ENCODE results near the gene ZDHHC6.
"Not testable (repeated sequence)": the region's sequence is repeated elsewhere in the genome, so short reads cannot be mapped to it uniquely, and the experiment has no call there.

ZDHHC6 gene

DNA sequence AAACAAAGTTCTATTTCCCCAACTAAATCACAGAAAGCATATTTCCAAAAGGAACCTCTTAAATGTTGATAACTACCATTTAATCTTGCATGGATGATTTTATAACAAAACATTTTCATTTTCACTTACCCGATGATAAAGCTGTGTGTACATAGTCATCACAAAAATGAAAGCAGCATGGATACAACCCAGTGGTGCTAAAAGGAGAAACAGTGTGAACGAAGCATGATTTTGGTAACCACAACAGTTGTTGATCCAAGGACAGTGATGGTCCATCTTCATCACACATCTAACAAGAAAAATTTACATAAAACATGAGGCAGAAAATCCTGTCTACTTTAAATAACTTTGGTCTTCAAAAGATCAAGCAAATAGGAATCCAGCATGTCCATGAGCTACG is 4.7 kb downstream of the ZDHHC6 start:
- no peak for FAIRE-seq

DNA sequence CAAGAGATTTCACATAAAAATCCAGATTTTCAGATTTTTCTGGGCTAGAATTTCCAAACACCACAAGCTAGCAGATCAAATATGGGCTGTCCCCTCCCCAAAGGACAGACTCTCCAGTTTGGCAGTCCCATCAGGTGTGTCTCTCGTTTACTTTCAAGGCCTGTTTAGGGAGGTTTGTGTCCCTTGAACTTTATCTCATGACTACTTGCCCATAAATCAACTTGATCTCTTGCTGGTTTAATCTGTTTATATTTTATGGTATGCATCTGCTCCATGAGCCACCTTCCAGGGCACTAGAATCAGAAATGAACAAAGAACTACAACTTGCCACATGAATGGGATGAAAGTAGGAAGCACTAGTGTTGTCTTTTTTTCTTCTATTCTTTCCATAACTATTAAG is 5.2 kb downstream of the ZDHHC6 start:
- no peak for FAIRE-seq

DNA sequence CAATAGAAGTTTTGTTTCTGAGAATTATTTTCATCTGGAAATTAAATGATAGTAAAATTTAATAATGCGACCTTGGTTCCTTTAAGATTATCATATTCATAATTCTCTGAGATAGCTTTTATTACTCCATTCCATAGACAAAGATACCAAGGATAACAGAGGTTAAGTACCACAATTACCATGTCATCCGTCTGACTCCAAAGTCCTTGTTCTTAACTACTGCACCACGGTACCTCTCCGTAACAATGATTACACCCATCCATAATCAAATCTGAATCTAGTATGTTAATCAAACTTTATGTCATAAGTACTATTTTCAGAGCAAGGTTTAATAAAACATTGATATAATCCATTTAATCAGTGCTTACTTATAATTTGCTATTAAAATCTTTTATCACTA is 8.4 kb downstream of the ZDHHC6 start:
- FAIRE-seq, result no peak

DNA sequence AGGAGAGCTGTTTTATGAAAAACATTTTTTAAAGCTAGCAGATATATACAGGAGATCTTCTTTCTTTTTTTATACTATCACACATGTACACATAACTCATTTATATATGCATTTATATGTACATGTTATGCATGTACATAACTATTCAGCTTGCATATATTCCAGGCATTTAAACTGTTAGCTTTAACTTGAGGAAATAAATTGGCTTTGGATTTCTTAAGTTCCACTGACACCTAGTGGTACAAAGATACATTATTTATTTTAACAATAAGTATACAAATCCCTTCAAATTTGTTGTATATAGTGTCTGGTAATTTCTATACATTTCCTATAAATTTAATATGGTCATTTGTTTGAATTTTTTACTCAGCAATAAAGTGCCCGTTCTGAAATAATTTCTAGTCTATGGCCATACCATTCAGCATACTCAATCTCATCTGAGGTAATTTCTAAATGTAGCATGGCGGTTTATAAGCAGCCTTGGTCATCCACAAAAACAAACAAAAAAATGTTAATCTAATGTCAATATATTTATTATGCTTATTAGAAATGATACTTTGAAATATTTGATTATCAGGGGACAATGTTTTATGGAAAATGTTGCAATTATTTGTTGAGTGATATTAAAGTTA is 11.6 kb downstream of the ZDHHC6 start:
- peak; percentile 92 for FAIRE-seq

DNA sequence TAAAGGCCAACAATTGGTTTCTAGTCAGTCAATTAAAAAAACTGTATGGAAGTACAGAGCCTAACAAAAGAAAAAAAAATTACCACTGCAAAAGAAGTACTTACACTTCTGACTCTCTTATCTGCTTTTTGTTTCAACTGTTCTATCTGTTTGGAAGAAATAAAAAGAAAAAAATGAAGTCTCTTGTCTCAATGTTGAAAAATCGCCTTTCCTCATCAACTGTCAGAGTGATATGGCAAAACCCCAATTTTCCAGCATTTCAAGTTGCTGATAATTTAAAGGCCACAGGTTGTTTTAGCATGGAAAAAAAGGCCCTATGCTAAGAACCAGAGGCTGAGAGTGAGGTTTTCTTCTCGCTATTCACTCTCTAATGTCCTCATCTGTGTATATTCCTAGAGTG is 13.6 kb downstream of the ZDHHC6 start:
- no peak for FAIRE-seq

DNA sequence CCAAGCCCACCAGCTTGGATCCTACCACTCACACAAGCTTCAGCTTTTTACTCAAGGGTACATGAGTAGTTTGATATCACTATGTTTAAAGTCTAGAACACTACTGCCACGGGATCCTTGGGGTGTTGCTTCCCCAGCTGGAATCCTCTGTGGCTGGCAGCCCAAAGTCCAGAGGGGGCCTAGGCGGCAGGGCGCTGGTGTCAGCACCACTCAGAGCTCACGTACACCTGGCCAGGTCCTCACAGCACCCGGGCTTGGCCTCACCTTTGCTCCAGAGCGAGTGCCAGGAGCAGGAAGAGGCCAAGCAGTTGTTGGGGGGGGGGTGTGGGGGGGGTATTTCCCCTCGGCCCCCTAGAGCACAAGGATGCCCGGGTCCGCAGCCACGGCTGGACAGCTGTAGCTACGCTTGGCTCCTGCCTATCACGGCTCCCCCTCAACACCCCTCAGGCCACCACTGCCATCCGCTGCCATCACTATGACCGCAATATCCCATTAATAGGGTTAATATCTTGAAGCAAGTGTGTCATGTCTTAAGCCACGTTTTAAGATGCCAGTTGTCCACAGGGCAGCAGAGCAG is 17.0 kb downstream of the ZDHHC6 start:
- no peak for FAIRE-seq

DNA sequence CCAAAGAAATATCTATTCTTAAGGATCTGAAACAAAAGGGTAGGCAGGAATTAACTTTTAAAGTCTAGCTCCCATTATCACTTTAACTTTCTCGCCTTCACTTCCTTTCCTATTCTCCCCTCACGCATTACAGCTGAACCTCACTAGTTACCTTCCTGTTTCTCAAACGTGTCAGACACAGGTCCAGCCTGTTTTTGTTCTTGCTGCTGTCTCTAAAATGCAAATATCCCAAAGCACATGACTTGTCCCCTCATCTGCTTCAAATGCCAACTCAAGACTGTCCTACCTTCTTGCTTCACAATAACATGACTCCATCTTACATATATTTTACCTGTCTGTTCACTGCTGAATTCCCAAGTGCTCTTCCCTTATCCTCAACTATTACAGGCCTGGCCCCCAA is 17.6 kb downstream of the ZDHHC6 start:
- FAIRE-seq, result no peak

DNA sequence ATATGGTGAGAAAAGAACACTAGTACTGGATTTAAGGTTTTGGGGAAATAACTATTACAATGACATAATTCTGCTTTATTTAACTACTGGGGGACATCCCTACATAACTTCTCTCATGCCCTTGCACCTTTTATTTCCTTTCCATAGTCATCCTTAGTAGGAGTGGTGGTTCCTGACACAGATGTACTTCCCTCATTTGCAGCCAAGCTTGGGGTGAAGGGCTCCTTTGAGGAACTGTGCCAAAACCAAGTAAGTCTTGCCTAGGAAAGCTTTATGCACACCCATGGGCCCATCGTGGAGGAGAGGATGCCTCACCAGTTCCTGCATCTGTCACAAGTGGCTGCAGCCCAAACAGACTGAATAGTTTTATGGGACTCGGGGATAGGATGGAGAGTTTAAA is 20.6 kb downstream of the ZDHHC6 start:
- FAIRE-seq, result no peak

DNA sequence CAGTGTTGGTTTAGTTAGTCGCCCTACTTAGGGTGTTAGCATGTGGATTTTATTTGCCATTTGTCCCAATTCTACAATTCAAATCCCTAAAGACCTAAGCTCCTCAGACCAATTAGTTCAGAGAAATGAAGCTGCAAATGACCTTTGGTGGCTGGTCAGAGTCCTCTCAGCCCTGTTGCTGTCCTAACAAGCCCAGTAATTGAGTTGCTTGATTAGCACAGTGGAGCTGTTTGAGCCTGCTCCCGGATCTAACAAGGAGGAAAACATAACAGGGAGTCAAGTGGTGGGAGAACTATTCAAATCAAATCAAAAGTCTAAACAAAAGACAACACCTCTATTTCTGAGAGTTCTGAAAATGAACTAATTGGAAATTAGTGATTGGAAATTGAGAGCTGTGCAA is 22.1 kb downstream of the ZDHHC6 start:
- FAIRE-seq, result no peak

DNA sequence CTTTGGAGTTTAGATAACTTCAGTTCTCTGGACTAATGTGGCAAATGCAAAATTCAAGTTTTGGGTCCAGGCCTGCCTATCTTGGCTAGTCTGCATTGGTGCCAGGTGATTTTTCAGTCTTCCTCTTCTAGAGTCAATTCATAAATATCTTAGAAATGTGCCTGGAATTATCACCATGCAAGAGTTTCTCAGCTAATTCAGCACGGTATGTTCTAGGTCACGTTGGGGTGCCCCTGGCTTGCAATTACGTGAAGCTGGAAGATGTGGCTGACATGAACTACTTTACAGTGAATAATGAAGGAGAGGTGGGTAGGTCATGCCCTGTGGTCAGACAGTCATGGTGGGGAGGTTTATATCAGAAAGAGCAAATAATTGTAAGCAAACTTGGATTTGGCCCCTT is 25.0 kb downstream of the ZDHHC6 start:
- FAIRE-seq, result no peak

DNA sequence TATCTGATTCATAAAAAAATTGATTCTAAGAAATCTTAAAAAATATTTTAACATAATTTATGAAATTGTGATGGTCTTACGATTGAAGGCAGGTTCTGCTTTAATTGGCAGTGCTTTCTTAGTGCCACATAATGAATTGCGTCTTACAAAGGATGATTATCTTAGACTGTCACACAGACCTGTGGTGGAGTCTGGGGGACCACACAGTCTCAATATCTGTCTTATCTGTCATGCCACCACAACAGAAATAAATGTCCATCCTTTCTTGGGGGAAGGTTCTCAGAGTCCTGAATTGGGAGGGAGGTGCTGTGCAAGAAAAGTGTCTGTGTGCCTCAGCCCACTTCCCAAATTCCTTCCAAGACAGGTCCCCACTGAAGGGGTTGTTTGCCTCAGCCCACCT is 34.0 kb downstream of the ZDHHC6 start:
- FAIRE-seq, result no peak

DNA sequence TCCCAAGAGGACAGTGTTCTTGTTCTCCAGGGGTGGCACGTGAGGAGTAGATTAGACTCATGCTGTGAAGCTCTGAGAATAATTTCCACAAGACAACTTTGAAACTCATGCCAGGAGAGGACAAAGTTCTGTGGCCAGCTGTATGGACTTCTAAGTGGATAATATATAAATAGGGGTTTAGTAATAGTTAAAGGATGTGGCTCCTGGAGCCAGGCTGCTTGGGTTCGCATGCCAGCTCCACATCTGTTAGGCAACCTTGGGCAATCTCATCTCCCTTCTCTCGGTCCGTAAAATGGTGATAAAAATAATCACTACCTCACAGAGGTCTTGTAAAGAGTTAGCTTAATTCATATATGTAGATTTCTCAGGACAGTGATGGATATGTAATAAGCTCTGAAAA is 37.0 kb downstream of the ZDHHC6 start:
- no peak for FAIRE-seq

DNA sequence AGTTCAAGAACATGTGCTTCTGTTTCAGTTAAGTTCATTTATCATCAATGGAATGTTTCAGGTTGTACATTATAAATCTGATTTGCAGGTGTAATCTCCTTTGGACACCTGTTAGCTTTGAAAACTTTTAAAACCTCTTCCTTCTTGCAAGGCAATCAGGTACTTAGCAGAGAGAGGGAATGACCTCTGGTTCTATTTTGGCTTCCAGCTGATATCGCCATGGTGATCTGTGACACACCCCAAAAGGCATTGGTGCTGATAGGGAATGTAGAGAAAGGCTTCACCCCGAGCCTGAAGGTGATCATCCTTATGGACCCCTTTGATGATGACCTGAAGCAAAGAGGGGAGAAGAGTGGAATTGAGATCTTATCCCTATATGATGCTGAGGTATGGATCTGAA is 37.4 kb downstream of the ZDHHC6 start:
- FAIRE-seq, result no peak

DNA sequence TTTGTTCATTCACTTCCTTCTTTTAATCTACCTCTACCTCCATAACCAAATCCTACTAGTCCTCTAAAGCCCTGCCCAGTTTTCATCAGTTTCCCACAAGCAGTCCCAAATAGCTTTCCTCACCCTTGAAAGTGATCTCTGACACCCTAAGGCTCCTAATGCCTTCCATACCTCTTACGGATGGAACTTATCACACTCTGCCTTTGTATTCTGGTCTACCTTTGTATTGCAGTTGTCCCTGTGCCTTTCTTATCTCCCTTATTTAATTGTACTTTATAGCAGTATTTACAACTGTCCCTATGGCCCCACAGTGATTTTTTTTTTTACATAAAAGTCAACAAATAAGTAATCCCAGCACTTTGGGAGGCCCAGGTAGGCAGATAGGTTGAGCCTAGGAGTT is 39.0 kb downstream of the ZDHHC6 start:
- FAIRE-seq, result no peak

DNA sequence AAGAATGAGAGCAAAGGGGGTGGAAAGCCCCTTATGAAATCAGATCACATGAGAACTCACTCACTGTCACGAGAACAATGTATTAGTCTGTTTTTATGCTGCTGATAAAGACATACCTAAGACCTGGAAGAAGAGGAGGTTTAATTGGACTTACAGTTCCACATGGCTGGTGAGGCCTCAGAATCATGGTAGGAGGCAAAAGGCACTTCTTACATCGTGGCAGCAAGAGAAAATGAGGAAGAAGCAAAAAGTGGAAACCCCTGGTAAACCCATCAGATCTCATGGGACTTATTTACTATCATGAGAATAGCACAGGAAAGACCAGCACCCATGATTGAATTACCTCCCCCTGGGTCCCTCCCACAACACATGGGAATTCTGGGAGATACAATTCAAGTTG is 39.9 kb downstream of the ZDHHC6 start:
- not testable (repeated sequence) for FAIRE-seq

DNA sequence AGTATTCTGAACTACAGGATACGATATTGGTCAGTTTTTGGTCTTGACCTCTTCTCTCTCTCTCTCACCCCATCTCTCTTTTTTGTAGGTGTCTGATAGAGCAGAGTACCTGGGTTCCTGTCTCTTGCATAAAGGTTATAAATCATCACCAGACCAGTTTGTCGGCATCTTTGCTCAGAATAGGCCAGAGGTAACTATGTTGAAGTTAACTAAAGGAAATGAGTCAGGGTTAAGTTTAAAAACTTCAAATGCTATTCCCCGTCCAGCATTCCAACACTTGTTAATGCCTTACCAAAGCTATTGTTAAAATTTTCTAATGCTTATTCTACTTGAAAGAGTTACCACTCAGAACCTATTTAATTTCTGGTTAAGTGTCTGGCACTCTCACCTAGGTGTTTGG is 42.1 kb downstream of the ZDHHC6 start:
- FAIRE-seq, result no peak

DNA sequence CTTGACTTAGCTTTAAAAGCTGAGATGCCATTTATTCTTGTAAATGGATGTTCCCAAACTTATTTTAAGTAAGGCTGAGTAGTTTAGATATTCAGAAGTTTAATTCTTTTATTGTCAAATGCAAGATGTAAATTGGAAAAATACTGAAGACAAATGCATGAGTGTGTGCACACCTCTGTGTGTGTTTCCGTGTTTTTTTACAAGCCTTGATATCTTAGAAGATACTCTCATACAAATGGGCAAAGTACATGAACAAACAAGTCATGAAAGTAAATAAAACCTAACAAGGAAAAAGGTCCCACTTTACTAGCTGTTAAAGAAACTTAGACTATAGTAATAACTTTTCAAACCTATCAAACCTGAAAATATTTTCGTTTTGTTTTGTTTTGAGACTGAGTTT is 43.8 kb downstream of the ZDHHC6 start:
- no peak for FAIRE-seq

DNA sequence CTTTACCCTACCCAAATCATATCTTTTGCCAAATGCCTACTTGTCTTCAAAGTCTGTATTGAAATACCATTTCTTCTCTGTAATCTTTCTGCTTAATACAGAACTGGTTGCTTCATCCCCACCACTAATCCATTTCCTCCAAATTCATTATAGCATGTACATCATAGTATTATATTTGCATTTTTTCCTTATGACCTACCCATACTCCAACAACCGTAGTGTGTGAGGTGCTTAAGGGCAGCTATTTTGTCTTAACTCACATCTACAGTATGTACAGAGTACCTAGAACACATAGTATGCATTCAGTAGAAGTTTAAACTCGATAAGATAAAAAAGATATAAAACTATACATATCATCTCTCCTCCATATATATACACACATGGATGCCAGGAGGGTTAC is 49.1 kb downstream of the ZDHHC6 start:
- no peak for FAIRE-seq

DNA sequence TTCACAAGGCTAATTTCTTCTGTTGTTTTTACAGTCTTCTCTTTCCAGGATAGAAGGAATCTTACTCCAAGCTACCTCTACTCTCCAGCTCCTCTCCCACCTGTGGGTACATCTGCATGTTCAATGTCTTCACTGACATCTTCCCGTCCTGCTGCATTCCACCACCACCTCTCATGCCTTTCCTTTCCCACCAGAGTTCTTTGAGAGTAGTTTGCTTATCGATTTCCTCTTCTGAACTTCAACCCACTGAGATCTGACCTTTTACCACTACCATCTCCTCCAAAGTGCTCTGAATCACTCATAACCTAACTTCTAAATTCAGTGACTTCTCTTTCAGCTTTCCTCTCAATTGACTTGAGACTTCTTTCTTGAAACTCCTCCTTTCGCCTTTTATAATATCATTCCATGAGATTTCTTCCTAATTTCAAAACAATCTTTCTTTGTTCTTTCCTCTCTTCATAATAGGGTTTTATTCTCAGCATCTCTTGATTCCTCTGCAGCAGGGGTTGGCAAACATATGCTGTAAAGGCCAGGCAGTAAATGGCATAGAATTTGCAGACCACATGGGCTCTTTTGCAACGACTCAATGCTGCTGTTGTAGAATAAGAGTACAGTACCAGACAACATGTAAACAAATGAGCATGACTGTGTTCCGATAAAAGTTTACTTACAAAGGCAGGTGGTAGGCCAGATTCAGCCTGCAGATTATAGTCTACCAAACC is 50.7 kb downstream of the ZDHHC6 start:
- FAIRE-seq, result no peak

DNA sequence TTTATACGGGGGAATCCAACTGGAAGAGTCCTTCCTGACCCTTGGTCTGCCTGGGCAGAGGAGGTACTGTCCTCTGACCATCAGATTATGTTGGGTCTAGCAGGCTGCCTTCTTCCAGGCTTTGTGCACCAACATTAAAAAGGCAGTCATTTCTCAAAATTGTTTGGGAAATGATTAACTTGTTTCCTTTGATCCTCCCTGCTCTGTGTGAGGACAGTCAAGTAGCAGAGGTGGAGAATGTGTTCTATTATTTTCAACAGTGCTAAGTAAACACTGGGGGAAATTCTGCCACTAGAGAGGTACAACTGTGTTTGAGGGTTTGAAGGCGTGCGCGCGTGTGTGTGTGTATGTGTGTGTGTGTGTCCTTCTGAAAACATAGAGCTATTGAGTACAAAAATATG is 52.2 kb downstream of the ZDHHC6 start:
- FAIRE-seq, result no peak

DNA sequence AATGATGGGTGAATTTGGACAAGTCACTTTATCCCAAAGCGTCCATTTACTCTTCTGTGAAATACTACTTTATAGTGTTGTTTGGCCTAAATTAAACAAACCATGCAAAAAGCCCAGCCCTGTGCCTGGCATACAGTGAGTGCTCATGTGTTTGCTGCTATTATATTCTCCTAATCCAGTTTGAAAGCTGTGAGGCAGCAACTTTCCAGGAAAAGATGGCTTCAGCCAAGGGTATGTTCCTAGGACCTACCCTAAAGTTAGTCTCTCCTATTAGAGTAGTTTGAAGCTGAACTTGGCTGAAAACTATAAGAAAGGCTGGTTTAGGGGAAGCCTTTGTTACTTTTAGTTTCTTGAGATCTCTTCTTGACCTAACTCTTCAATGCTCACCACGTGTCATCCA is 52.9 kb downstream of the ZDHHC6 start:
- FAIRE-seq, result no peak

DNA sequence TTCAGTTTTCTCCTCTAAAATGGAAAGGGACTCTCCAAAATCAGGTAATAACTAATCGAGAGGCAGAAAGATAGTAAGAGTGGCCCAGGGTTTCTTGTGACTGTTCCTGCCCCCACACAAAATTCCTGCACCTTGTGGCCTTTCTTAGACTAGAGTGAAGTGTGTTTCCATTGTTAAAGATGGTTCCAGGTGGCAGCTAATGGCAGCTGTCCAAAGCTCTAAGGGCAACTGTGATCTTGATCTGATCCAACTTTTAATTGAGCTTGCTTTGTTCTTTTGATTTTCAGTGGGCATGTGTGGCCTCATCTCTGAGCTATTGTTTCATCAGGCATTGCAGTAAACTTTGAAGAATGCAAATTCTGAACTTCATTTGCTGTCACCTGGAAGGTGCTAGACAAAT is 53.4 kb downstream of the ZDHHC6 start:
- FAIRE-seq, result no peak

DNA sequence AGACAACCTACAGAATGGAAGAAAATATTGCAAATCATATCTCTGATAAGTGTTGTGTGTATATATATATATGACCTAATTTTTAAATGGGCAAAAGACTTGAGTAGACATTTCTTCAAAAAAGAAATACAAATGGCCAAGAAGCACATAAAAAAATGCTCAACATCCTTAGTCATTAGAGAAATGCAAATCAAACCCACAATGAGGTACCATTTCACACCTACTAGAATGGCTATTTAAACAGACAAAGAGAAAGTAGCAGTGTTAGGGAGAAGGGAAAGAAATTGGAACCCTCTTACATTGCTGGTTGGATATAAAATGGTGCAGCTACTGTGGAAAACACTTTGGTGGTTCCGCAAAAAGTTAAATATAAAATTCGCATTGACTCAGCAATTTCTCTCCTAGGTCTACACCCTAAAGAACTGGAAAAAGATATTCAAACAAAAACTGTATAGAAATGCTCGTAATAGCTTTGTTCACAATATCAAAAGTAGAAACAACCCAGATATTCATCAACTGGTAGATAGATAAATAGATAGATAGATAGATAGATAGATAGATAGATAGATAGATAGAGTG is 56.5 kb downstream of the ZDHHC6 start:
- no peak for FAIRE-seq

DNA sequence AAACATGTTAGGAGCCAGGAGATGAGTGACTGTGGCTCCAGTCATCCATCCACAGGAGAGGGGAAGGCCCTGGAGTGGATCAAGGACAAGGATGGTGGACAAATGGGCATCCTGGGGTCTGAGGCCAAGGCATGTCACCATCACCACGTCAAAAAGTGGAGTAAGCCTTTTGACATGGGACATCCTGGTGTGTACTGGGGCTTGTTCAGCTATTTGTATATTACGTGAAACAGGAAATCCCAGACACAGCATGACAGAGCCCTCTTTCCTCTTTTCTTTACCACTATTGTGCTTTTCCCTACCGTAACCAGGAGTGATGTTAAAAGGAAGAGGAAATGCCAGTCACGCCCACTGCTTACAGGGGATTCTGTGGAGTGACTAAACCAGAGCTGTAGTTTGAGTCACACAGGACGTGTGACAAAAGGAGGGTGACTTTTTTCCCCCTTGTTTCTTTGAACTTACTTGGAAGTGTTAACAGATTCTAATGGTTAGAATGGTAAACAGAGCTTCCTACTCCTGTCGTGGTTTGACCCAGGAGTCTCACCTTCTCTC is 57.4 kb downstream of the ZDHHC6 start:
- no peak for FAIRE-seq

Data from TTC549 (cell line).